Gastroesophageal sphincter (tissue), 3 donors: ENCODE results near the gene TOB2.

ENCODE experiments used
- CTCF ChIP-seq, 4 experiments: fragments of 200-600 bp in 2 of 4; fragments of 450-650 bp in 2 of 4; sonication (generic) in 1 of 4; IDR thresholded peaks; one replicate each; pipeline ENCODE4 v1.5.1; 2017 to 2019; ENCODE audit warnings: antibody characterized with exemption in 4 of 4, mild to moderate bottlenecking in 2 of 4, moderate library complexity in 2 of 4
- POLR2A ChIP-seq, 2 donors: fragments of 450-650 bp; IDR thresholded peaks; one replicate each; pipeline ENCODE4 v1.6.1; 2017; ENCODE audit warnings: antibody characterized with exemption in 2 of 2, mild to moderate bottlenecking in 2 of 2, moderate library complexity in 1 of 2

GRCh38 chr22:41405588-41405987, 41.0 kb downstream of the TOB2 start:
- TF ChIP-seq CTCF (IDR thresholded peaks at IDR 0.05) (no peak), POLR2A (IDR thresholded peaks at IDR 0.05) (no peak)
